Measurements from ENCODE around the gene SETBP1.

SETBP1 gene

DNA sequence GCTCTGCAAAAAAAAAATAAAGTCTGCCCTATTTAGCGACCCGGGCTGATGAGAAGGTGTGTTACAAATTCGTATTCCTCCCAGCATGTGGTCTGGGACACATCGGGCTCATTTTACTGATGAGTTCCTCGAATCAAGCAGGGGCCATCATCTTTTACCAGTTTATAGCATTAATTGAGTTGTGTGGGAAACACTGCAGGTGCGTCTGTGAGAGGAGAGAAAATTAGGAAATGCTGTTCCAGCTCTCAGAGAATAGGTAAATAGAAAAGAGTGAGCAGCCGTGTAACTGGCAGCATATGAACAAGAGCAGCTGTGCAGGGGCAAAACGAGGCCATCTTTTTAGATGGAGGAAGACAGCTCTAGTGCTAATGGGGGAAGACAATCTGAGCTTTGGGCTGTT, 216.7 kb downstream of the SETBP1 start:
- no peaks in the 10 kb centered on the region for H3K27me3 ChIP-seq (ENCODE audit: control insufficient read depth, insufficient read depth, low read length)
- H3K9ac ChIP-seq (ENCODE audit: low read depth, low read length), result no peak overlapping the region
- H3K4me1 ChIP-seq (ENCODE audit: control insufficient read depth, insufficient read depth, low read length), result no peaks in the 10 kb centered on the region
- no peaks in the 10 kb centered on the region for H3K9me3 ChIP-seq (ENCODE audit: control insufficient read depth, insufficient read depth, low read length)
- H3K36me3 ChIP-seq (ENCODE audit: control insufficient read depth, insufficient read depth, low read length), result no peaks in the 10 kb centered on the region
- H3K4me3 ChIP-seq (ENCODE audit: low read depth, low read length), result no peak overlapping the region

DNA sequence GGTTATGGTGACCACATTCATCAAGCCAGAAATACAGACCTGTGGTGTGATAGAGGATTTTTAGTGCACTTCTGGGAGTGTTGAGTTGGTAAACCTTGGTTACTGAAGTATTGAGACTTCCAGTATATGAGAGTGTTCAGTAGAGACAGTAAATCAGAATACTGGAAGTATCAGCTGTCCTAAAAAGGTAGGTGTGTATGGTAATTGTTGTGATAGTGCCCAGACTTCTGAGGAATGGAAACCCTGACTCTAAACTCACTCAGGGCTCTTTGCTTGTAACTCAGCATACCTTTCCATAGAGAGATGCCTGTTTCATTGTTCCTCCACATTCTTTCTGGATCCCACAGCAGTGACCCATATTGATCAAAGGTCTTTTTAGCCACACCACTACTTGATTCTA, 217.1 kb downstream of the SETBP1 start:
- Histone ChIP-seq H3K36me3 (ENCODE audit: control insufficient read depth, insufficient read depth, low read length) (no peaks in the 10 kb centered on the region), H3K27me3 (ENCODE audit: control insufficient read depth, insufficient read depth, low read length) (no peaks in the 10 kb centered on the region), H3K9me3 (ENCODE audit: control insufficient read depth, insufficient read depth, low read length) (no peaks in the 10 kb centered on the region), H3K4me3 (ENCODE audit: low read depth, low read length) (no peak overlapping the region), H3K4me1 (ENCODE audit: control insufficient read depth, insufficient read depth, low read length) (no peaks in the 10 kb centered on the region), H3K9ac (ENCODE audit: low read depth, low read length) (no peak overlapping the region)

DNA sequence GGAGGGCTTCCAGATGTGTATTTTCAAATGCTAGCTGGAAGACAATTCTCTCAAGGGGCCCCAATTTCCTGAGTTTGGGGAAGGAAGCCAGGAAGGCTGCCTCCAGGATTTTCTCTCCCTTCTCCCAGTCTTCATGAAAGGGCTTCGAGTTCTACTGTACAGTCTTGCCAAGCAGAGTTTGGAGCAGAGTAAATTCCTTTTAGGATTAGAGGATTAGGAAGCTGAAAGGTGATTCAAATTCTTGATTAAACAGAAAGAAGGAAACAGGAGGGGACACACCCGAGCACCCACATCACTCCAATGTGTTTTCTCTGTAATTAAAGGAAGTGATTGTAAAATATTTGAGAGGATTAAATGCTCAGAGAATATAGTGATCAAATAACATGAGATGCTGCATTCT, 217.8 kb downstream of the SETBP1 start:
- H3K4me1 ChIP-seq (ENCODE audit: control insufficient read depth, insufficient read depth, low read length), result no peaks in the 10 kb centered on the region
- no peaks in the 10 kb centered on the region for H3K27me3 ChIP-seq (ENCODE audit: control insufficient read depth, insufficient read depth, low read length)
- H3K9me3 ChIP-seq (ENCODE audit: control insufficient read depth, insufficient read depth, low read length), result no peaks in the 10 kb centered on the region
- no peak overlapping the region for H3K9ac ChIP-seq (ENCODE audit: low read depth, low read length)
- H3K36me3 ChIP-seq (ENCODE audit: control insufficient read depth, insufficient read depth, low read length), result no peaks in the 10 kb centered on the region
- no peak overlapping the region for H3K4me3 ChIP-seq (ENCODE audit: low read depth, low read length)

DNA sequence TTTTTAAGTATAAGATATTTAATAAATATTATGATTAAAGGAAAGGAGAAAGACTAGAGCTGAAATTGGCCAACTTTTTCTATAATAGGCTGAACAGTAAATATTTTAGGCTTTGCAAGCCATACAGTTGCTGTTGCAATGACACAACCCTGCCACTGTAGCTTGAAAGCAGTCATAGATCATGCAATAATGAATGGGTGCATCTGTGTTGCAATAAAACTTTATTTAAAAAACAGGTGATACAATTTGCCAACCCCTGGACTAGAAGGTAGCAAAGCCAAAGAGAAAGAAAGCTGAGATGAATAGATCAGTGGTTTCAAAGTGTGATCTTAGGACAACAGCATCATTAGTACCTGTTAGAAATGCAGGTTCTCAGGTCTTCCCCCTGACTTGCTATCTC, 219.1 kb downstream of the SETBP1 start:
- Histone ChIP-seq H3K9me3 (ENCODE audit: control insufficient read depth, insufficient read depth, low read length) (no peaks in the 10 kb centered on the region), H3K27me3 (ENCODE audit: control insufficient read depth, insufficient read depth, low read length) (no peaks in the 10 kb centered on the region), H3K9ac (ENCODE audit: low read depth, low read length) (no peak overlapping the region), H3K4me3 (ENCODE audit: low read depth, low read length) (no peak overlapping the region), H3K4me1 (ENCODE audit: control insufficient read depth, insufficient read depth, low read length) (no peaks in the 10 kb centered on the region), H3K36me3 (ENCODE audit: control insufficient read depth, insufficient read depth, low read length) (no peaks in the 10 kb centered on the region)

DNA sequence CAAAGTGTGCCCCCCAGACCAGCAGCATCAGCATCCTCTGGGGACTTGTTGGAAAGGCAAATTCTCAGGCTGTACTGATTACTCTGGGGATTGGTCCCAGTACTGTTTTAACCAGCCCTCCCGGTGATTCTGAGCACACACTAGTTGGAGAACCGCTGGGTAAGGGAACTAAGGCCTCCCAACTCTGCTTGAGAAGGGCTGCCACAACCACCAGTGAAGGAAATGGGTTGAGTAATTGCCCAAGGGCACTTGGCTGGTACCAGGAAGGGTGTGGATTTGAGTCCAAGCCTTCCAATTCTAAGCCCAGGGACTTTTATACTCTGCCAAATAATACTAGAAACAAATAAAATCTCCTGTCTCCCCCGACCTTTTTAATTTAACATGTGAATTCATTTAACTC, 219.9 kb downstream of the SETBP1 start:
- no peaks in the 10 kb centered on the region for H3K27me3 ChIP-seq (ENCODE audit: control insufficient read depth, insufficient read depth, low read length)
- no peaks in the 10 kb centered on the region for H3K36me3 ChIP-seq (ENCODE audit: control insufficient read depth, insufficient read depth, low read length)
- H3K4me3 ChIP-seq (ENCODE audit: low read depth, low read length), result no peak overlapping the region
- H3K9me3 ChIP-seq (ENCODE audit: control insufficient read depth, insufficient read depth, low read length), result no peaks in the 10 kb centered on the region
- H3K4me1 ChIP-seq (ENCODE audit: control insufficient read depth, insufficient read depth, low read length), result no peaks in the 10 kb centered on the region
- H3K9ac ChIP-seq (ENCODE audit: low read depth, low read length), result no peak overlapping the region

DNA sequence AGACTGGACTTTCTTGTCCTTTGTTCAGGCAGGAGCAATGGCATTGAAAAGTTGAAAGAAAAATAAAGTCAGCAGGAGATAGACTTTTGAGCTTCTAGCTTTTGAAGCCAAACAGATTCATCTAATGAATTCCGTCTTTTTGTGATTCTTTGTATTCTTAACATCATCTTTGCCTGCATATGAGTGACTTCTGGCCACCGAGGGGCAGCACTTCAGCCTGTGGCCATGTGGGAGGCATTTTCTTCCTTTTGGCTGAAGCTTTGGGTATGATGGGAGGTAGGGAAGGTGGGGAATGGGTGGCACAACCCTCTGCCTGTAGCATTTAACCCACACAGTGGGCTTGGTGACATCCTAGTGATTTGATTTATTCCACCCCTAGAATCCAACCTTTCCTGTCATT, 220.6 kb downstream of the SETBP1 start:
- no peaks in the 10 kb centered on the region for H3K36me3 ChIP-seq (ENCODE audit: control insufficient read depth, insufficient read depth, low read length)
- no peak overlapping the region for H3K9ac ChIP-seq (ENCODE audit: low read depth, low read length)
- H3K4me1 ChIP-seq (ENCODE audit: control insufficient read depth, insufficient read depth, low read length), result no peaks in the 10 kb centered on the region
- H3K27me3 ChIP-seq (ENCODE audit: control insufficient read depth, insufficient read depth, low read length), result no peaks in the 10 kb centered on the region
- no peaks in the 10 kb centered on the region for H3K9me3 ChIP-seq (ENCODE audit: control insufficient read depth, insufficient read depth, low read length)
- H3K4me3 ChIP-seq (ENCODE audit: low read depth, low read length), result no peak overlapping the region

DNA sequence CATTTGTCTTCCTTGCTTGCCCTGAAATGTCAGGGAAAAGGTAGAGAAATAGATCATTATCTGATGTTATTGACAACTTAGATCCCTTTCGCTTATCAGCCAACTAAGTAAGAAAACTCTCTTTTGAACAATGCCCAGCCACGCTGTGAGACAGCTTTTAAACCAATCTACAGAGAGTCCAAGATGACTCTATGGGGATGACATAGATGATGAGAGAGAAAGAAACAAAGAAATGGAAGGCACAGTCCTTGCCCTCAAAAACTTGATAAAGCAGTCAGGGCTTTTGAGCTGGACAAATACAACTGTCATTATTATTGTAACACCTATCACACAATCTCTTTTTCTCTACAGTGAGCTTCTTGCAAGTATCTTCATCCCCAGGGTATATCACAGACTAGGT, 222.6 kb downstream of the SETBP1 start:
- H3K4me3 ChIP-seq (ENCODE audit: low read depth, low read length), result no peak overlapping the region
- no peaks in the 10 kb centered on the region for H3K9me3 ChIP-seq (ENCODE audit: control insufficient read depth, insufficient read depth, low read length)
- no peaks in the 10 kb centered on the region for H3K36me3 ChIP-seq (ENCODE audit: control insufficient read depth, insufficient read depth, low read length)
- H3K4me1 ChIP-seq (ENCODE audit: control insufficient read depth, insufficient read depth, low read length), result no peaks in the 10 kb centered on the region
- H3K27me3 ChIP-seq (ENCODE audit: control insufficient read depth, insufficient read depth, low read length), result no peaks in the 10 kb centered on the region
- H3K9ac ChIP-seq (ENCODE audit: low read depth, low read length), result no peak overlapping the region

DNA sequence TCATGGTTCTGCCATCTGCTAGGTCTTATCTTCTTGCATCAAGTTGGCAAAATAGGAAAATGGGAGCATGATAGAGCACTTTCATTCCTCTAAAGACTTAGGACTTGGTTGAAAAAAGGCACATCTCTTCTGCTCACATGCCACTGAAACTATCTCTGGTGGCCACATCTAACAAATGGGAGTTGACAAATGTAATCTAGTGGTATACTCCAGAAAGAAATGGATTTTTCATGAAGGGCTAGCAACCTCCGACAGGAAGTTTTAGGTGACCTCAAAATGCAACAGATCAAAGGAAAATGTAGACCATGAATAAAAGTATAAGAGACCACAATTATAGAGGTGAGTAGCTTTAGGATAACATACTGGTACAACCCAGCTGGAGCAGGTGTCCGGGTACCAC, 224.1 kb downstream of the SETBP1 start:
- Histone ChIP-seq H3K27me3 (ENCODE audit: control insufficient read depth, insufficient read depth, low read length) (no peaks in the 10 kb centered on the region), H3K9me3 (ENCODE audit: control insufficient read depth, insufficient read depth, low read length) (no peaks in the 10 kb centered on the region), H3K9ac (ENCODE audit: low read depth, low read length) (no peak overlapping the region), H3K4me3 (ENCODE audit: low read depth, low read length) (no peak overlapping the region), H3K4me1 (ENCODE audit: control insufficient read depth, insufficient read depth, low read length) (no peaks in the 10 kb centered on the region), H3K36me3 (ENCODE audit: control insufficient read depth, insufficient read depth, low read length) (no peaks in the 10 kb centered on the region)

DNA sequence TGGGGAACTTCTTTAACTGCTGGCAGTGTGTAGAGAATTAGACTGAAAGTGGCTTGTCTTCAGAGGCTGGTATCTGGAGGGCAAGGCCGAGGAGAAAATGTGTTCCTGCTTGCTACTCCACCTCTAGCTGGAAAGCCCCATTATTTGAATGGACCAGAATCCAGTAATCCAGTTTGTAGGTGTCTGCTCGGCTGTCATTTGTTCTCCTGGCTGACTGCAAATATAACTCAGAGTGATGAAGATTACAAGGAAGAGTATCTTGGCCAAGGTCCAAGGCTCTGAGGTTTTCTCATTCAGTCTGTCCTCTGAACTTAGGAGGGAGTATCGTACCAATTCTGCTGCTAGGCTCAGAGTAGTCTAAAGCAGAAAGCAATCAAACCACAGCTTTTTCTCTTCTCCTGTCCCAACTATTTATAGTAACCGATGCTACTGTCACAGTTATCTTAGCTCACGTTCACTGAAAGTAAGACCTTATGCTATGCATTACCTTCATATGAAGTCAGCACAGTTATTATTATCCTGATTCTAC, 228.6 kb downstream of the SETBP1 start:
- no peaks in the 10 kb centered on the region for H3K9me3 ChIP-seq (ENCODE audit: control insufficient read depth, insufficient read depth, low read length)
- no peaks in the 10 kb centered on the region for H3K4me1 ChIP-seq (ENCODE audit: control insufficient read depth, insufficient read depth, low read length)
- H3K27me3 ChIP-seq (ENCODE audit: control insufficient read depth, insufficient read depth, low read length), result no peaks in the 10 kb centered on the region
- H3K9ac ChIP-seq (ENCODE audit: low read depth, low read length), result no peak overlapping the region
- no peaks in the 10 kb centered on the region for H3K36me3 ChIP-seq (ENCODE audit: control insufficient read depth, insufficient read depth, low read length)
- no peak overlapping the region for H3K4me3 ChIP-seq (ENCODE audit: low read depth, low read length)

DNA sequence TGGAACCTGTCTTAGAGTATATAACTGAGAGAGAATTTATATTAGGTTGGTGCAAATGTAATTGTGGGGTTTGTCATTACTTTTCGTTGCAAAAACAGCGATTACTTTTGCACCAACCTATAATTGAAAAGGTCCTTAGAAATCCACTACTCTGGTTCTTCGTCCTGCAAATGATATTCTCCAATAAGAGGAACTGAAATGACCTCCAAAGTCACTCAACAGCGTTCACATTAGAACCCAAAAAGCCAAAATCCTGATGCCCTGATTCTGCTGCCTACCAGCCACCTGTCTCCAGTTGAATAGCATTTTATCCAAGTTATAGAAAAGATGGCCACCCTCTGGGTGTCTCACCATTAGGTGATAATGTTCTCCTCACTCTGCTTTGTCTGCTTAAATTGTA, 230.6 kb downstream of the SETBP1 start:
- no peaks in the 10 kb centered on the region for H3K9me3 ChIP-seq (ENCODE audit: control insufficient read depth, insufficient read depth, low read length)
- H3K4me1 ChIP-seq (ENCODE audit: control insufficient read depth, insufficient read depth, low read length), result no peaks in the 10 kb centered on the region
- no peaks in the 10 kb centered on the region for H3K36me3 ChIP-seq (ENCODE audit: control insufficient read depth, insufficient read depth, low read length)
- H3K9ac ChIP-seq (ENCODE audit: low read depth, low read length), result no peak overlapping the region
- no peaks in the 10 kb centered on the region for H3K27me3 ChIP-seq (ENCODE audit: control insufficient read depth, insufficient read depth, low read length)
- no peak overlapping the region for H3K4me3 ChIP-seq (ENCODE audit: low read depth, low read length)

DNA sequence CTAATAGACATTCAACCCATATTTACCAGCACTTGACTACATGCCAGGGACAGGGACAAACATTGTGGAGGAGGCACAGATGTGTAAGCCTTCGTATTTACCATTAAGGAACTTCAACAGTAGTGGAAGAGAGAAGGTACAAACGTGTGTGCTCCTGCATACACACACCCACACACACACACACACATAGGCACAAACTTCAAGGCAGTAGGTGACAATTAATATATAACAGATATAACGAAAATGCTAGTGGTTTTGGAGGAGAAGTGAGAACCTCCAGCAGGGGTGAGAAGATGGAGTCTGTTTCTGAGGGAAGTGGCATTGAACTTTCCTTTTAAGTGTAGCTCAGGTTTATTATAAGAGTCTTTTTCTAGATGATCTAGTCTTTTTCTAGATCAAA, 231.1 kb downstream of the SETBP1 start:
- Histone ChIP-seq H3K9me3 (ENCODE audit: control insufficient read depth, insufficient read depth, low read length) (no peaks in the 10 kb centered on the region), H3K36me3 (ENCODE audit: control insufficient read depth, insufficient read depth, low read length) (no peaks in the 10 kb centered on the region), H3K4me1 (ENCODE audit: control insufficient read depth, insufficient read depth, low read length) (no peaks in the 10 kb centered on the region), H3K27me3 (ENCODE audit: control insufficient read depth, insufficient read depth, low read length) (no peaks in the 10 kb centered on the region), H3K9ac (ENCODE audit: low read depth, low read length) (no peak overlapping the region), H3K4me3 (ENCODE audit: low read depth, low read length) (no peak overlapping the region)

DNA sequence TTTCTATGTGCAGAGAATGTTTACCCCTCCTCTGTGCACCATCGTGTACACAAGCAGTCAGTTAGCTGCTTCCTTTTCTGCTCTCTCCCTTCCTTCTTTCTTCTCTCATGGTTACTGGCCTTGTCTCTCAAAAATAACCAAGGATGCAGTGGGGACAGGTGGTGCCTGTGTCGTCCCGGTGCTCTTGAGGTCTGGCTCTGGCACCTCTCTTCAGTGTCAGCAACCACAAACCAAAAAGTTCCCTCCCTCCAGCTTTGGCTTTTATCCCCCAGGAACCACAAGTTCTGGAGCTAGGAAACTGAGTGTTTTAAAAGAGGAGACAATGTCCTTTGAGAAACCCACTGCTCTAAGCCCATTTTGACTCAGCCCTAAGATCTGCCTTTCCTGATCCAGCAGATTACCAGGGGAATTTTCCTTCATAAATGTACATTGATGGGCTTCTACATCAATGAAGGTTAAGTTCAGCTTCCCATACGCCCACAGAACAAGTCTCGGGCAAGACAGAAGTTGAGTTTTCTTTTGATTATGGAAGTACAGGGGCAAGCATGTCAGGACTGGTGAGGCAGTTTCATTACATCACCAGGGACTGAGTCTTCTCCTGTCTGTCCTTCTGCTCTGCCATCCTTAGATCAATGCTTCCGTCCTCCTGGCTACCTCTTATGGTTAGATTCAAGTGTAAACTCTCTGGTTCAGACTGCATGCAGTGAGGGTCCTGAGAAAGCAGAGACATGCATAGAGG, 232.2 kb downstream of the SETBP1 start:
- H3K9me3 ChIP-seq (ENCODE audit: control insufficient read depth, insufficient read depth, low read length), result no peaks in the 10 kb centered on the region
- H3K36me3 ChIP-seq (ENCODE audit: control insufficient read depth, insufficient read depth, low read length), result no peaks in the 10 kb centered on the region
- no peak overlapping the region for H3K4me3 ChIP-seq (ENCODE audit: low read depth, low read length)
- H3K9ac ChIP-seq (ENCODE audit: low read depth, low read length), result no peak overlapping the region
- H3K4me1 ChIP-seq (ENCODE audit: control insufficient read depth, insufficient read depth, low read length), result no peaks in the 10 kb centered on the region
- no peaks in the 10 kb centered on the region for H3K27me3 ChIP-seq (ENCODE audit: control insufficient read depth, insufficient read depth, low read length)
